PC-9 (cell line): ENCODE measurements around the gene GLIPR2. TPM values are rescaled to one million over a fixed set of nuclear protein-coding genes. Genes with fewer than 3 reads are reported as not detected.

Experiments
- BruUV-seq: library from RNA; stranded (reverse); fragments of 400-500 nt; replicated peaks from 2 replicates; lab custom pipeline; 2021; lab: Mats Ljungman, UMichigan
- CTCF ChIA-PET: fragments of 300-600 bp; sonication (Branson Sonifier 250); formaldehyde crosslinking; loops from one replicate; lab custom pipeline; 2022; ENCODE audit warnings: antibody characterized with exemption; lab: Charles Lee
- POLR2A ChIA-PET: fragments of 300-600 bp; sonication (Branson Sonifier 250); formaldehyde crosslinking; loops from one replicate; lab custom pipeline; 2022; ENCODE audit warnings: antibody characterized with exemption; ENCODE audit not compliant: unreplicated experiment; lab: Charles Lee
- DNase-seq, 2 experiments: peaks; one replicate each; pipeline versions ENCODE4 v3.0.0 to v3.0.0-alpha.2; 2015 to 2022; ENCODE audit warnings: mixed read lengths in 1 of 2
- H2AFZ ChIP-seq: fragments of 200-600 bp; sonication (generic); 2 replicates; pipeline ENCODE4 v1.8.1; 2017; ENCODE audit warnings: antibody characterized with exemption
- H3F3A ChIP-seq: fragments of 200-600 bp; sonication (generic); 2 replicates; pipeline ENCODE4 v1.8.1; 2017; ENCODE audit warnings: antibody characterized with exemption, mild to moderate bottlenecking, low read depth; ENCODE audit not compliant: insufficient read depth
- H3K27ac ChIP-seq: fragments of 200-600 bp; sonication (generic); 2 replicates; pipeline ENCODE4 v1.6.1; 2016; ENCODE audit warnings: mixed run types
- H3K27me3 ChIP-seq: fragments of 200-600 bp; sonication (generic); 2 replicates; pipeline ENCODE4 v1.6.1; 2016; ENCODE audit warnings: low read depth, mixed run types; ENCODE audit not compliant: insufficient read depth
- H3K36me3 ChIP-seq: fragments of 200-600 bp; sonication (generic); 2 replicates; pipeline ENCODE4 v1.6.1; 2016; ENCODE audit warnings: low read depth, mixed run types
- H3K4me1 ChIP-seq: fragments of 200-600 bp; sonication (generic); replicated peaks from 2 replicates; pipeline ENCODE4 v1.6.1; 2016; ENCODE audit warnings: mixed run types; ENCODE audit not compliant: insufficient read depth
- H3K4me2 ChIP-seq: fragments of 200-600 bp; sonication (generic); 2 replicates; pipeline ENCODE4 v1.6.1; 2017; ENCODE audit warnings: mixed run types
- H3K4me3 ChIP-seq: fragments of 200-600 bp; sonication (generic); 2 replicates; pipeline ENCODE4 v1.6.1; 2016; ENCODE audit warnings: mixed run types
- H3K79me2 ChIP-seq: fragments of 200-600 bp; sonication (generic); 2 replicates; pipeline ENCODE4 v1.6.1; 2017; ENCODE audit warnings: low read depth, mixed run types
- H3K9me2 ChIP-seq: fragments of 200-600 bp; sonication (generic); 2 replicates; pipeline ENCODE4 v1.8.1; 2017; ENCODE audit warnings: mild to moderate bottlenecking; ENCODE audit not compliant: insufficient read depth
- H3K9me3 ChIP-seq: fragments of 200-600 bp; sonication (generic); 2 replicates; pipeline ENCODE4 v1.8.1; 2016; ENCODE audit warnings: low read depth; ENCODE audit not compliant: insufficient read depth
- H4K20me1 ChIP-seq: fragments of 200-600 bp; sonication (generic); 2 replicates; pipeline ENCODE4 v1.8.1; 2017; ENCODE audit not compliant: insufficient read depth
- CTCF ChIP-seq: fragments of 200-600 bp; sonication (generic); conservative IDR thresholded peaks from 2 replicates; pipeline ENCODE4 v1.6.1; 2017; ENCODE audit warnings: mixed run types, antibody characterized with exemption, mild to moderate bottlenecking, moderate library complexity
- EZH2 ChIP-seq: fragments of 200-600 bp; sonication (generic); IDR thresholded peaks from 2 replicates; pipeline ENCODE4 v1.8.0; 2017; ENCODE audit warnings: antibody characterized with exemption, low read depth
- intact Hi-C: fragments of 100-400 bp; cut with micrococcal nuclease; formaldehyde crosslinking; loops from one replicate; pipeline ENCODE4 v1.10.0; 2022; ENCODE audit not compliant: unreplicated experiment
- total RNA-seq: library from RNA; stranded (reverse); gene quantifications from 2 replicates; pipeline ENCODE4 v1.2.3, GENCODE V29; 2021

The GLIPR2 gene
- total RNA-seq, 1 experiment from 2014 or later: 3.9 TPM

GRCh38 chr9:36119476-36119875, 17.1 kb upstream of the GLIPR2 start:
- H3K4me1 ChIP-seq: no peaks in the 10 kb centered on the region
- BruUV-seq: no TSS peak
- intact Hi-C loops: no loop called here
- H3F3A ChIP-seq: no peaks in the 10 kb centered on the region
- H3K9me2 ChIP-seq: no peaks in the 10 kb centered on the region
- no peak overlapping the region for H2AFZ ChIP-seq
- DNase-seq: no peak
- no peak overlapping the region for H3K4me3 ChIP-seq
- H3K36me3 ChIP-seq: no peaks in the 10 kb centered on the region
- ChIA-PET CTCF (no interaction called here), POLR2A (no interaction called here)
- H3K27me3 ChIP-seq: no peaks in the 10 kb centered on the region
- H3K79me2 ChIP-seq: no peaks in the 10 kb centered on the region
- no peak for TF ChIP-seq CTCF
- TF ChIP-seq EZH2: no peak
- H3K9me3 ChIP-seq: no peaks in the 10 kb centered on the region
- no peak overlapping the region for H3K4me2 ChIP-seq
- no peaks in the 10 kb centered on the region for H4K20me1 ChIP-seq
- no peak overlapping the region for H3K27ac ChIP-seq

GRCh38 chr9:36120705-36121104, 15.8 kb upstream of the GLIPR2 start:
- no peak for DNase-seq
- H3K4me3 ChIP-seq: no peak overlapping the region
- H3K4me2 ChIP-seq: no peak overlapping the region
- no TSS peak for BruUV-seq
- no peak overlapping the region for H3K27ac ChIP-seq
- H3K4me1 ChIP-seq: no peaks in the 10 kb centered on the region
- ChIA-PET CTCF (no interaction called here), POLR2A (no interaction called here)
- no peaks in the 10 kb centered on the region for H3K36me3 ChIP-seq
- H3K9me2 ChIP-seq: no peaks in the 10 kb centered on the region
- TF ChIP-seq EZH2 (no peak), CTCF (no peak)
- H3K79me2 ChIP-seq: no peaks in the 10 kb centered on the region
- H3K9me3 ChIP-seq: no peaks in the 10 kb centered on the region
- no peak overlapping the region for H2AFZ ChIP-seq
- intact Hi-C loops: no loop called here
- H4K20me1 ChIP-seq: no peaks in the 10 kb centered on the region
- H3K27me3 ChIP-seq: no peaks in the 10 kb centered on the region
- H3F3A ChIP-seq: no peaks in the 10 kb centered on the region

GRCh38 chr9:36121971-36122370, 14.6 kb upstream of the GLIPR2 start:
- no peaks in the 10 kb centered on the region for H4K20me1 ChIP-seq
- no peak overlapping the region for H3K4me2 ChIP-seq
- H3K36me3 ChIP-seq: no peaks in the 10 kb centered on the region
- DNase-seq: no peak
- intact Hi-C loops: no loop called here
- no peaks in the 10 kb centered on the region for H3K9me3 ChIP-seq
- no peak overlapping the region for H3K27ac ChIP-seq
- H3K4me1 ChIP-seq: no peaks in the 10 kb centered on the region
- H2AFZ ChIP-seq: no peak overlapping the region
- ChIA-PET CTCF (no interaction called here), POLR2A (no interaction called here)
- TF ChIP-seq CTCF: no peak
- no peaks in the 10 kb centered on the region for H3K27me3 ChIP-seq
- no peaks in the 10 kb centered on the region for H3K79me2 ChIP-seq
- H3K4me3 ChIP-seq: no peak overlapping the region
- no TSS peak for BruUV-seq
- no peaks in the 10 kb centered on the region for H3K9me2 ChIP-seq
- no peaks in the 10 kb centered on the region for H3F3A ChIP-seq
